COLO668 (cell line): ENCODE measurements around the gene C9orf152.
A peak's percentile ranks its signal among the peaks of the same experiment; 100 is the strongest.
"Not testable (repeated sequence)": the region's sequence is repeated elsewhere in the genome, so short reads cannot be mapped to it uniquely, and the experiment has no call there.

ENCODE experiments used
- DNase-seq: peaks from one replicate; lab custom pipeline; 2025; ENCODE audit not compliant: unreplicated experiment; lab: John Stamatoyannopoulos, UW

Gene C9orf152

DNA sequence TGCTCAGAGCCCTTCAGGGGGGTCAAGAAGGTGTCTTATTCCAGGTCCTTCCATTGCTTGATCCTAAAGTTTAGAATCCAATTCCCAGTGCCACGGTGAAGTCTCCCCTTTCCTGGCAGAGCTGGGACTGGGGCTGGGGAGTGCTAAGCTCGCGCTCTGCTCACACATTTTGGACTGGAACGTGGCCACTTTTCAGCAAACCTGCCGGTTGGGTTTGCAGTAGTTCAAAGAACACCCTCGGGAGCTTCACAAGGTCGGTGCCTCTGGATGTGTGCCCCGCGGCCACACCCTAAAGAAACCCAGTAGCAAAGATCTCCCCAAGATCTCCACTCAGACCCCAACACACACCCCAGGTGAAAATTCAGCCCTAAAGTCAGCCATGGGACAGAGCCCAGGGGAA, at the start of gene C9orf152:
TSS of gene C9orf152 (minus strand) at position 129 of the 400 bp plus-strand sequence. CDS start 580 bp downstream, outside the sequence.
- DNase-seq, result peak; percentile 16

- peak; percentile 24 for DNase-seq
These were observed 49.3 kb upstream of the C9orf152 start for GRCh38 chr9:110257097-110257841.

DNA sequence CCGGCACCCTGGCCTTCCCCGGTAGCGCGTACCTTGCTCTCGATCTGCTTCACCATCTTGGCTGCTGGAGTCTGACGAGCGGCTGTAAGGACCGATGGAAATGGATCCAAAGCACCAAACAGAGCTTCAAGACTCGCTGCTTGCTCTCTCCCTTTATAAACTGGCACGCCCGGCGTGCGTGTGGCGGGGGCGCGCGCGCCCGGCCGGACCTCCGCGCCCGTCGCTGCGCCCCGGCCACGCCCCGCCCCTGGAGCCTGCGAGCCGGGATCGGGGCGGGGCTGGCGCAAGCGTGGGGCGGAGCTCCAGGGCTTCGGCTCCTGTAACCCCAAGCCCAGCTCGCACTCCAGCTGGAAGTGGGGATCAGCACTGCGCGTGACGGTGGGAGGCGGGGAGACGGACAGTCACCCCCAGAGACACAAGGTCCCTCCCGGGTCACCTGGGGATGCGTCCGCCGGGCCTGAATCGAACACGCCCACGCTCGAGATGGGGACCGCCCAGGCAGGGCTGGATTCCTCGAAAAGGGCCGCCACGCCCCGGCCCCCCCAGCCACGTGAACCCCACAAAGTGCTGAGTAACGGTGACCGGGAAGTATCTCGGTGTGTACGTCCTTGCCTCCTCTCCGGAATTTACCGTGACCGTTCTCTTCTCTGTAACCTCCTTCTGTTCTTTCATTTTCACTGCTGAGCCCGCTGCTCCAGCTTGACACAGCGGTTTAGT, 48.6 kb upstream of the C9orf152 start, which contains the start of gene TXN:
TSS of gene TXN (minus strand) at position 128 of the 717 bp plus-strand sequence. CDS start at position 56, 72 bp downstream.
- DNase-seq, result peak; percentile 95

DNA sequence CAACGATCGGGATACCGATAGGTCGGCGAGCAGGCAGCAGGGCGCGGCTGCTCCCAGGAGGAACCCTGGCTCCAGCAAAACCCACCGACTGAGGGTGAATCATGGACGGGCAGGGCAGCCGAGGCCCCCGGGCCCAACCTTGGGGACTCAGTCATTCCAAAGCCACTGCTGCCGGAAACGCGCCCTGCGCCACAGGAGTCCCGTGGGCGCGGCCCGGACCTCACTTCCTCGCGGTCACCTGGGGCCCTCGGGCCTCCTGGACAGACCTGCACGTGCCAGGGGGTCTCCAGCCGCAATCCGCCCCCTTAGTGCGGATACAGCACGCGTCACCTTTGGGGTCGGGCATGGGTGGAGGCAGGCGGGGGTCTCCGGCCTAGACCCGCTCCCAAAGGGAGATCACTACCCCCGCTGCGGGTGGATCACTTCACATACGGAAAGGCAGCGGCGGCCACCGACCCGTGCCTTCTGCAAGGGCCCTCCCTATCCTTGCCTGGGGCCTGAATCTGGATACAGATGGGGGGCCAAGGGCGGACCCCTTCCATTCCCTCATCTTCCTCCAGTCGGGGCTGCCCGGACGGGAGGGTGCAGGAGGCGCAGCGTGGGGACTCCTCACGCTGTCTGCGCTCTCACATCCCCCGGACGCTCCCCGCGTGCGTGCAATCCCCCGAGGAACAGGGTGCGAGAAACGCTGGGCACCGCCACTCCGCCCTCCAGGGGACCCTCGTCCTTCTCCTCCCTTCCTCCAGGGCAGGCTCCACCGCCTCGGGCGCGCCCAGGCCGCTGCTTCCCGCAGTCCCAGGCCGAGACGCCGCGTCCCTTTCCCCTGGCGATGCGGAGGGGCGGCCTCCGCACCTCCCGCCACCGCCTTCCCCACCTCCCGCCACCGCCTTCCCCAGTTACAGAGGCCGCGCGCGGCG, 47.8 kb upstream of the C9orf152 start:
- peak; percentile 84 for DNase-seq

DNA sequence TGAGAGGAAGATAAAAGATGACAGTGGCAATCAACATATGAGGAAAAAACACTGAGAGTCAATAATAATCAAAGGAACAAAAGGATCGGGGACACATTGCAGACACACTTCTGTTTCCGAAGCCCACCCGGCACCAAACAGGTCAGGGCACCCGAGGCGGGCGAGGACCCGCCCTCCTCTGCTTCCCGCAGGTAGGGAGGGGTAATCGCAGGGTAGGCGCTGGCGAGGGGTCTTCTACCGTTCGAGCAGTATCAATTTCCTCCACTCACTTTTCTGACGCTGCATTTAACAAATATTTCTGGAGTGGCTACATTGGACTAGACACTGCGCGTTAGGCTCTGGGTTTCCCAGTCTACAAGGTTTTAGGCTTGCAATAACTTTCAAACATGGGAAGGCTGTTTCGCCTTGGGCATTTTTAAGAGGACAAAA, 47.1 kb upstream of the C9orf152 start:
- no peak for DNase-seq

DNA sequence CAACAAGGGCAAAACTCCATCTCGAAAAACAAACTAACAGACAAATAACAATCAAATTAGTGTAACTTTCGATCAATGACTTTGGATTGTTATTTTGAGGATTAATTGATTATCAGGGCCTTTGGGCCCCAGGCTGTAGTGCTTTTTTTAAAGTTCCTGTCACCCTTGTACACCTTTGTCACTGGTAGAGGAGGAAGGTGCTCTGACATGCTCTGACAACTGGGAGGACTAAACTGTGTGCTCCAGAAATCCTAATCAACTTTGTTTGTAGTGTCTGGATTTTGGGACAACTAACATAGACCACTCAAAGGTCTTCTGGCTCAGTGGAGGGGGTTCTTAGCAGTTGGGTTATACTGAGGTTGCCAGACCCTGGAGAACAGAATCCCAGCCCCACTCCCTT, 46.5 kb upstream of the C9orf152 start:
- DNase-seq, result no peak

DNA sequence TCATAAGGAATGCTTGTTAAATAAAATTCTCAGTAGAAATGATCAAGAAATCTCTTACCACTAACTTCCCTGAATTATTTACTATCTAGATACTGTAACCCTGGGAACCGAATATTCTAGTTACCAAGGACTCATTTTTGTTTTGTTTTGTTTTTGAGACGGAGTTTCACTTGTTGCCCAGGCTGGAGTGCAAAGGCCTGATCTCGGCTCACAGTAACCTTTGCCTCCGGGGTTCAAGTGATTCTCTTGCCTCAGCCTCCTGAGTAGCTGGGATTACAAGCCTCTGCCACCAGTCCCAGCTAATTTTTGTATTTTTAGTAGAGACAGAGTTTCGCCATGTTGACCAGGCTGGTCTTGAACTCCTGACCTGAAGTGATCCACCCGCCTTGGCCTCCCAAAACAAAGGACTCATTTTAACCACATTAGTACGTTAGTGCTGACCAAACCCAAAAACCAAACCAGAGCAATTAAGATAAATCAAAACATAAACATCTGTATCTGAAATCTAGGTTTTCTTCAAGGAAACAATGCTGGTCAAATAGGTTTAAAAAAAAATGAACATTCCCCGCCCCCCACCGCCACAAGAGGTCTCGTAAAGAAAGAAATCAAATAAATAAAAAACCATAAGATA, 44.7 kb upstream of the C9orf152 start:
- no peak for DNase-seq

DNA sequence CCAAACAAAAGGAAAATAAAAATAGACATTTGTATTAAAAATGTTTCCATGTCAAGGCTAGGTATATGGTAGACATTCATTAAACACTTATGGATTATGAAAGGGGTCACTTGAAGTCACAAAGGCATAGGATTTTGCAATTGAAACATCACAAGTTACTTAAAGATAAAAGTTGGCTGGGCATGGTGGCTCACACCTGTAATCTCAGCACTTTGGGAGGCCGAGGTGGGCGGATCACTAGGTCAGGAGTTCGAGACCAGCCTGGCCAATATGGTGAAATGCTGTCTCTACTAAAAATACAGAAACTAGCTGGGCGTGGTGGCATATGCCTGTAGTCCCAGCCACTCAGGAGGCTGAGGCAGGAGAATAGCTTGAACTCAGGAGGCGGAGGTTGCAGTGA, 43.8 kb upstream of the C9orf152 start:
- not testable (repeated sequence) for DNase-seq

DNA sequence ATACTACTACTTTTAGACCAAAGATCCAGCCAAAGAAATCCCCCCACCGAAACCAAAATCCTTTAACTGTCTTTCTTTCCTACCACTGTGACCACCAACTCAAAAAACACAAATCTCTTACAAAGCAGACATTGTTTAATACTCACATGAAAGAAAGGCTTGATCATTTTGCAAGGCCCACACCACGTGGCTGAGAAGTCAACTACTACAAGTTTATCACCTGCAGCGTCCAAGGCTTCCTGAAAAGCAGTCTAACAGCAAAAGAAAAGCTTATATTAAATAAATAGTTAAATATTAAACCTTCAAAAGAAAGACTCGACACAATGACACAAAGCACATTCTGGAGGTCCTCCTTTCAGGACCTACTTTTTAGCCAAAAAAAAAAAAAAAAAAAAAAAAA, 43.3 kb upstream of the C9orf152 start:
- DNase-seq, result no peak

DNA sequence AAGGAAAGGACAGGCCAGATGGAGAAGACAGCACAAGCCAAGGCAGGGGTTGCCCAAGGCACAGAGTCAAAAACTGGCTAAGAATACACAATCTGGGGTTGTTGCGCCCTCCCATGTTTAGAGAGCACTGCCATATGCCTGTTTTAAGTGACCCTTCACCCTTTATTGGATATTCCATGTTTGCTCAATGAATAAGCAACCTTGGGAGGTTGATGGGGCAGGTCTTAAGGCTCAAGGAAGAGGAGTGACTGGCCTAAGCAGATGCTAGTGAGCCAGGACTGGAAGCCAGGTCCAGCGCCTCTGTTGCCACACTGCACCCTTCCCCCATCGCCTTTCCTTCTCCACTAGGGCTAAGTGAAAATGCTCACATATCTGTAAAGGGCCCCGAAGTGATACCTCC, 41.6 kb upstream of the C9orf152 start:
- no peak for DNase-seq

DNA sequence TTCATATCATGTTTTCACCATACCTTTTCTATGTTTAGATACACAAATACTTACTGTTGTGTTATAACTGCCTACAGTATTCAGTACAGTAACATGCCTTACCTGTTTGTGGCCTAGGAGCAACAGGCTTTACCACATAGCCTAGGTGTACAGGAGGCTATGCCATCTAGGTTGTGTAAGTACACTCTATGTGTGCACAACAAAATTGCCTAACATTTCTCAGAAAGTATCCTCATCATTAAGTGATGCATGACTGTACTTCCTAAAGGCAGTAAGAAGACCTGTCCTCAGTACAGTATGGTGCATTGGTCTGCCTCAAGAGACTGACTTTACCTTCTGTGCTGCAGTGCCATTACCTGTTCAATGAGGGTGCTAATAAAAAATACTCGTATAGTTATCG, 40.4 kb upstream of the C9orf152 start:
- DNase-seq, result no peak

GRCh38 chr9:110246214-110246613, 38.3 kb upstream of the C9orf152 start:
- no peak for DNase-seq

- no peak for DNase-seq
These were observed 36.7 kb upstream of the C9orf152 start for GRCh38 chr9:110244616-110245015.

GRCh38 chr9:110241858-110242321, 33.9 kb upstream of the C9orf152 start:
- no peak for DNase-seq

DNA sequence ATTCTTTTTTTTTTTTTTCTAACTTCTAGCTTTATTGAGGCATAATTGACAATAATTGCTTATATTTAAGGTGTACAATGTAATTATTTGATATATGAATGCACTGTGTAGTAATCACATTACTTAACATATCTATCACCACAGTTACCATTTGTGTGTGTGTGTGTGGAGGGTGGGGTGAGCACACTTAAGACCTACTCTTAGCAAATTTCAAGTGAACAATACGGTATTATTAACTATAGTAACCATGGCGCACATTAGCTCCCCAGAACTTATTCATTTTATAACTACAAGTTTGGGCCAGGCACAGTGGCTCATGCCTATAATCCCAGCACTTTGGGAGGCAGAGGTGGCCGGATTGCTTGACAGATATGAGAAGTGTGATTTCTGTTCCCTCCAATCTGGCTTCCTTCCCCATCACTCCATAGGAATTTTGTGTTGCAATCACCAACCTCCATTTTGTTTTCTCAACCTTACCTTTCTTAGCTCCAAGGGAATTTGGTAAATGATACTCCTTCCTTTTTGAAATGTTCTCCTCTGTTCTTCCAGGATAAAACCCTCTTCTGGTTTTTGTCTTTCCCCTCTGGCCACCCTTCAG, 33.4 kb upstream of the C9orf152 start:
- no peak for DNase-seq

- no peak for DNase-seq
These were observed 32.2 kb upstream of the C9orf152 start for GRCh38 chr9:110240198-110240597.

DNA sequence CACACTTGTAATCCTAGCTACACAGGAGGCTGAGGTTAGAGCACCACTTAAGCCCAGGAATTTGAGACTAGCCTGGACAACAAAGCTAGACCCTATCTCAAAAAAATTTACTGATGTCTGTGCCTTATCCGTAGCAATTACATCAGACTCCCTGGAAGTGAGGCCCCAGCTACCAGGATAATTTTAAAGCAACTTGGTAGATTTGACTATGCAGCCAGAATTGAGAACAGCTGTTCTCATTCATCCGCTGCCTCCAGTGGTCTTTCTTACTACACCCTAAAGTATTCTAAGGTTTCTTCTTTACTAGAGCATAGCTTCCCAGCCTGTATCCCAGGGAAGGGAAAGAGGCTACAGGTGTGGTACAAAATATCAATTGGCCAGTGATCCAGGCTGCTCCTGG, 20.4 kb upstream of the C9orf152 start:
- no peak for DNase-seq

DNA sequence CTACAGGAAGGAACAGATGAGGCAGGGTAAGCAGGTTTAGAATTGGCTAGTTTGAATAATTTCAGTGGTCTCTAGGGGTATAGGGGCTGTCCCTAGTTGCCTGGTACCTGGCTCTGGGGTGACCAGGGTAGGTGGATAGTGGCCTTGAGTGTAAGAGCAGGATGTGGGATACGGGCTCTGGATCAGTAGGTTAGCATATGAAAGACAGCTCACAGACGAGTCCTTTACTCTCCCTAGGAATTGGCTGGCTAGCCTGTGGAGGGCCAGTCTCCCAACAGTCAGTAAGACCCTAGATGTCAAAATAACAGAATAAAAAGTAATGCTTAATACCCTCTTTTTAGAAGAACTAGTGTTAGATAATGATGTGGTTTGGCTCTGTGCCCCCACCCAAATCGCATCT, 16.6 kb upstream of the C9orf152 start:
- DNase-seq, result no peak

GRCh38 chr9:110220809-110221208, 12.8 kb upstream of the C9orf152 start:
- DNase-seq, result no peak

GRCh38 chr9:110217656-110218099, 9.7 kb upstream of the C9orf152 start:
- peak; percentile 12 for DNase-seq
